GM18951 (cell line): ENCODE results near the gene GPC6.

Experiments used
- POLR2A ChIP-seq: IDR thresholded peaks from 4 replicates; pipeline ENCODE4 v1.6.1; 2011; ENCODE audit warnings: mild to moderate bottlenecking; ENCODE audit not compliant: insufficient read length, insufficient read depth; ENCODE audit errors: extremely low read depth
- in situ Hi-C: fragments of 300-500 bp; cut with MboI; formaldehyde crosslinking; loops from one replicate; pipeline ENCODE4 v1.12.0; 2022; ENCODE audit warnings: low sequenced_read_pairs, mixed read lengths, inconsistent platforms; ENCODE audit not compliant: unreplicated experiment

The GPC6 gene

GRCh38 chr13:94163535-94163934 lies 936.9 kb downstream of the GPC6 start:
- no peak for TF ChIP-seq POLR2A

GRCh38 chr13:94168783-94169453 lies 942.3 kb downstream of the GPC6 start:
- TF ChIP-seq POLR2A, result no peak
- in situ Hi-C loops, result no loop called here

More at GRCh38 chr13:94163535-94163934, 936.9 kb downstream of the GPC6 start:
- in situ Hi-C loops, result no loop called here

DNA sequence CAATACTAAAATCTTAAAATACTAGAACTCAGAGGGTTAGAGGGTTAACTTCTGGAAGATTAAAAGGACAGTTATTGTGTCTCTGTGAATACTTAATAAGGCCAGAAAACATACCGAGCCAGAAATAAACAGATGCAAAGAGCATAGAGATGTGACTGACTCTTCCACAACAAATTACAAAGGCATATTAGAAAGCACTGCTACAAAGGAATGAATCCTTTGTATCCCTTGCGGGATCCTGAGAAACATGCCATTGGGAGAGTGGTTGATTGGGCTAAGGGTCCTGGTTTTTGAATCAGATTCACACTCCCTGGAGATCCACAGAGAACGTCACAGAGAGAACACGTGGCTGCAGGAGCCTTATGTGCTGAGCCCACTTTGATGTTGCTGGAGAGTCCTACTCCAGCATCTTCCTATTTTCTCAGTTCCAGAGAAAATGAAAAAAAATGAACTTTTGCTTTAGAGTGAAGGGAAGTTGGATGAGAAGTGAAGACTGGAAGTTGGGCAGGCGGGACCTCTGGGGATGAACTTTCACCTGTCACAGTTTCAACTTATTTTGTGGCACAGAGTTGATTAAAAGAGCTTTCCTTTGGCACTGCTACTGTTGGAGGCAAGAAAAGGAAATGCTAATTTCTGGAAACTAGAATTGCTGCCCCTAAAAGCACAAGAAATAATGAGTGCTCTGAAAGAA lies 943.0 kb downstream of the GPC6 start:
- in situ Hi-C loops, result no loop called here
- TF ChIP-seq POLR2A, result no peak

DNA sequence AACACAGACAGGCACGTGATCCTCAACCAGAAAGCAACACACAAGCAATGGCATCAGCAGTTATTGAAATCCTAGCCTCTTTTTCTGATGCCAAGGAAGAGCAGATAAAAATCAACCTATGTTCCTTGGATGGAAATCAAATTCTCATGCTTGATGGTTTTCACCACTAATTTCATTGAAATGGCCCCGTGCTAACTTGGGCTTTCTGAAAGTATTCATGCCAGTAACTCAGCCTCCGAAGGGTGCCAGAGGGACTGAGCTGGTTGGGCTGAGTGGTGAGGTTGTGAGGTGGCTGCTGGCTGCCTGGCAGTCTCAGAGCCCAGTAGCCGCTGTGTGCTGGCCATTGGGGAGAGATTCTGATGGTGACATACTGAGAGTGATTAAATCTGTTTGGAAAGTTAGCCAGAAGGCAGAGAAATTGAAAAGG lies 943.6 kb downstream of the GPC6 start:
- no peak for TF ChIP-seq POLR2A
- in situ Hi-C loops, result no loop called here

DNA sequence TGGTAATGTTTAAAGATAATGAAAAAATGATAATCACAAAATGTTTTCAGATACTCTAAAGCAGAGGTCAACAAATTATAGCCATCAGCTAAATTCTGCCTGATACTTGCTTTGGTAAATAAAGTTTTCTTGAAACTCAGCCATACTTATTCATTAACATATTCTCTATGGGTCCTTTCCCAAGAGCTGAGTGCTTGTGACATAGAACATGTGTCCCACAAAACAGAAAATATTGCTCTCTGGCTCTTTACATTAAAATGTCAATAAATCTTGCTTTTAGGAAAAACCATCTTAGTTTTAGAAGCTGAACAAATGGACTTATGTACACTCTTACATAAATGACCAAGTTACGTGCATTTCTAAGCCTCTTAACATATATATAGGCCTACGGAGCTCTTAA lies 945.8 kb downstream of the GPC6 start:
- no peak for TF ChIP-seq POLR2A

DNA sequence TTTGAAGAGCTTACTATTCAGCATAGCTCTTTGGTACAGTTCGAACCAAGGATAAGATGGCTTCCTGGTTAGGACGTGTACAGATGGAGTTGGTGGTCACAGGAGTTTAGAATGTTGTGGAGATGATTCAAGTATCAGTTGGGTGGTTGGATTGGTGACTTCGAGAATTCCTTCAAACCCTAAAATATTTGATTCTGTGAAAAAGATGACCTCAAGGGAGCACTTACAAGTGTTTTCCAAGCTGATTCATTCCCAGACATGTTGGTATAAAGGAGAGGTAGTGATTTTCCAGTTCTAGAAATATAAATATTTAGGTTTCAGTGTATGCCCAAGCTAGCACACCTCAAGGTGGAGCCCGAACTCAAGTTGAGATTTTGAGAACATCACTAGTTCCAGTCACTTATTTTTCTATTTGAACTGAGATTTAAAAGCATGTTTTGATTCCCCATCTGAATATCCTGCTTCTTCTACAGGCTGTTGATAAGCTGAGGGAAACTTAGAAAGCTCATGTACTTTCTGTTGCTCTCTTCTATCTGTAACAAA lies 946.8 kb downstream of the GPC6 start:
- in situ Hi-C loops, result no loop called here
- TF ChIP-seq POLR2A, result no peak

More for the DNA sequence above, 945.8 kb downstream of the GPC6 start:
- in situ Hi-C loops, result no loop called here

DNA sequence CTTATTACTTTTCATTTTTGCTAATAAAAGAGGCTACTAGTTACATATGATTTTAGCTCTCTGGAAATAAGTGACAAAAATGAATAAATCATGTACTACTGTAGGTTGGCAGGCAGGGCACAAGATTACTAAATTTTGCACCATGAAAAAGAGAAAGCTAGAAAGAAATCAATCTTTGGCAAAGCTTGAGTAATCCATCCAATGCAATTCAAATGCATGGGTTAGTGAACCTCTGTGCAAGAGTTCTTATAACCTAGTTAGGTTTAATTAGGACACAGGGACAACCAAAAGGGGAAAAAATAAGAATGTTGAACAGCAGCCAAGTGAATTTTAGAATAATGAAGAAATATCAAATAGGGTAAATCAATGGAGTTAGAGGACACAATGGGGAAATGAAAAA lies 947.4 kb downstream of the GPC6 start:
- in situ Hi-C loops, result no loop called here
- no peak for TF ChIP-seq POLR2A

GRCh38 chr13:94175076-94175475 lies 948.5 kb downstream of the GPC6 start:
- TF ChIP-seq POLR2A, result no peak
- in situ Hi-C loops, result no loop called here

DNA sequence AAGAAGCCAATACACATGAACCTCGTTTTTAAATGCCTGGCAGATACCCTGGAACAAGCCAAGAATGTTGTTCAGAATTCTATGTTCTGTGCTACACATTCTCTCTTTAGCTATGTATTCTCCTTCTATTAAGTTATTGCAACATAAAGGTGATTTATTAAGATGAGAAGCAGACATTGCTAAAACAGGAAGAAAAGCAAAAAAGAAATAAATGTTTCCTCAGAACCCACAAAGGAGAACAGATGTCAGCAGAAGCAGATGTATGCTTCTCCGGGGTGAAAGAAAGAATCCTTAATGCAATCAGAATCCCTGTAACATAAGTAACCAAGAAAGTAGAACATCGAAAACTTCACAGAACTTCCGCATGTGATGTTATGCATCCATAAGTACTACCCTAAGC lies 950.0 kb downstream of the GPC6 start:
- TF ChIP-seq POLR2A, result no peak
- in situ Hi-C loops, result no loop called here

- in situ Hi-C loops, result no loop called here
- no peak for TF ChIP-seq POLR2A
These were observed 950.4 kb downstream of the GPC6 start for GRCh38 chr13:94177041-94177440.

- in situ Hi-C loops, result no loop called here
- TF ChIP-seq POLR2A, result no peak
These were observed 952.1 kb downstream of the GPC6 start for GRCh38 chr13:94178625-94179244.

DNA sequence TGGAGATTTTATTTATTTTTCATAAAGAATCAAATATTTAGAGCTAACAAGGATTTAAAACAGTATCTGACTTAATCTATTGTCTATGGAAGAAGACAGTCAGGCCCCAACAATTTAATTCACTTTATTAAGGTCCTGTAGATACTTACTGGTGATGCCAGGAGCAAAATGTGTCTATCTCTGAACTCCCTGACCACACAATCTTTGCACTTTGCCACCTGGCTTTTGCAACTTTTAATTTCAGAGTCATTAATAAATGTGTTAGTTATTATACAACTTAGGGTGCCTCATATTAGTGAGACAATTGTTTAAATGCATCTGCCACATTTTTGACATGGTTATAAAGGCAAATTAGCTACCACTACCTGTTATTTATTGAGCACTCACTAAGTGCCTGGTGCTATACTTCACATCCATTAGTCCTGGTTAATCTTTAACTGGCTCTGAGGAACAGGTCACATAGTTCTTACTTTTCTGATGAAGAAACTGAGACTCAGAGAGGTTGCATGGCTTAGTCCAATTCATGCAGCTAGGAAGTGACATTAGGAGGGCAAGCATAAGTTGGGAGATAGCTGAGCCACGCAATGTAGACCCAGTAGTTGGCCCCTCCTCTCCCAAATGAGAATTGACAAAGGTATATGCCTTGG lies 955.0 kb downstream of the GPC6 start:
- in situ Hi-C loops, result no loop called here

DNA sequence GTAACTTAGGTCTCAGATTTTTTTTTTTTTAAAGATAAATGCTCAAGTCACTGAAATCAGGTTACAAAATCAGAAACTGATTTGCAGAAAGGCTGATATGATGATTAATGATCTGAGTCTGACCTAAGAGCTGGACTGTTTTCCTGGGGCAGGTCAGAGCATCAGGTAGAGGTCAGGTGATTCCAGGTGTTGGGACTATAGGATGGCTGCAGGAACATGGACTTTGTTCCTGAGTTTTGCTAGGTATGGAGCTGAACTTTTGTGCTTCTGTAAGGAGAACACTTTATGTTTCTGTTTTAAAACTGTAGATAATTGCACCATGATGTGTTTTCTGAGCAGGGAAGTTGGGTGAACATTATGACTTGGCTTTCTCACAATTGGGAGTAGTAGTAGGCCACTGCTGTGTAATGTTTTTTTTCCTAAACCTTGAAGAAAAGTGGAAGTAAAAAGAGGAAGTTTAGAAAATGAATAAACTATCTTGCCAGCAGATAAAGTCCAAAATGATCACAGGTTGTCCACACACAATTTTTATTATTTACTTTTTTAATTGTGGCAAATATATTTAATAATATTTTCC lies 955.7 kb downstream of the GPC6 start:
- in situ Hi-C loops, result no loop called here
- TF ChIP-seq POLR2A, result no peak

More for the DNA sequence above, 955.0 kb downstream of the GPC6 start:
- TF ChIP-seq POLR2A, result no peak

DNA sequence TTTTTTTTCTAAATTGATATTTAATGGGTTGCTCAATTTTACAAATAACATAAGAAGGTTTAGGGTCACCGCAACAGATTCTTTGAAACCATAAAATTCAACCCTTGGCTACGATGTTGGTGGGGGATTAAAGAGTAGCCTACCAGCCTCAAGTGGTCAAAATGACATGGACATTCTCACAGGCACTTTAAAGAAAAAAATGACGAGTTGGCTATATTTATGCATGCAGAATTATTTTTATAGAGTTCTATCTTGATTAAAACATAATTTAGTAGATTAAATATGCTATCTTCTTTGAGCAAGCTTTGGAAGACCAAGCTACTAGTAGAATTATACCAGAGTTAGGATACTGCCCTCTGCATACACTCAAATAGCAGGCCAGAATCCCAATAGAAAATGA lies 959.9 kb downstream of the GPC6 start:
- TF ChIP-seq POLR2A, result no peak
- in situ Hi-C loops, result no loop called here
